Caco-2 (cell line): Measurements from ENCODE around the gene TBC1D8. TPM values are rescaled to one million over a fixed set of nuclear protein-coding genes. Genes with fewer than 3 reads are reported as not detected.

ENCODE experiments used
- BruUV-seq: library from RNA; stranded (reverse); fragments of 400-500 nt; replicated peaks from 2 replicates; lab custom pipeline; 2021; lab: Mats Ljungman, UMichigan
- CTCF ChIA-PET: fragments of 300-600 bp; sonication (Branson Sonifier 250); formaldehyde crosslinking; loops from one replicate; lab custom pipeline; 2022; ENCODE audit warnings: antibody characterized with exemption; lab: Charles Lee
- POLR2A ChIA-PET: fragments of 300-600 bp; sonication (Branson Sonifier 250); formaldehyde crosslinking; loops from one replicate; lab custom pipeline; 2022; ENCODE audit warnings: antibody characterized with exemption; lab: Charles Lee
- DNase-seq, 2 experiments: peaks; one replicate each; pipeline versions ENCODE4 v3.0.0 to v3.0.0-alpha.2; 2020 to 2022
- H3K27me3 ChIP-seq: replicated peaks from 2 replicates; pipeline ENCODE4 v1.6.0; 2011; ENCODE audit warnings: low read length; ENCODE audit not compliant: control insufficient read depth, insufficient read depth
- H3K36me3 ChIP-seq: 2 replicates; pipeline ENCODE4 v1.5.1; 2011; ENCODE audit warnings: low read length; ENCODE audit not compliant: control insufficient read depth, insufficient read depth
- H3K4me1 ChIP-seq: fragments of 250-450 bp; sonication (Bioruptor Pico); 2 replicates; pipeline ENCODE4 v1.5.1; 2020; ENCODE audit warnings: mild to moderate bottlenecking
- H3K4me3 ChIP-seq: 2 replicates; pipeline ENCODE4 v1.5.1; 2011; ENCODE audit warnings: low read depth, mild to moderate bottlenecking, control low read depth, low read length
- H3K9me3 ChIP-seq: fragments of 250-450 bp; sonication (Bioruptor Pico); 2 replicates; pipeline ENCODE4 v1.5.1; 2020; ENCODE audit warnings: mild to moderate bottlenecking, moderate library complexity
- H3K27ac Mint-ChIP-seq: one replicate; pipeline ENCODE4 v1.8.0; 2022; ENCODE audit warnings: mixed read lengths; ENCODE audit not compliant: unreplicated experiment
- H3K27me3 Mint-ChIP-seq: one replicate; pipeline ENCODE4 v1.8.0; 2022; ENCODE audit warnings: mixed read lengths; ENCODE audit not compliant: insufficient read depth, unreplicated experiment
- H3K36me3 Mint-ChIP-seq: one replicate; pipeline ENCODE4 v1.8.0; 2022; ENCODE audit warnings: mild to moderate bottlenecking, mixed read lengths; ENCODE audit not compliant: insufficient read depth, unreplicated experiment
- H3K4me1 Mint-ChIP-seq: one replicate; pipeline ENCODE4 v1.8.0; 2022; ENCODE audit warnings: low read depth, mixed read lengths; ENCODE audit not compliant: unreplicated experiment
- H3K4me3 Mint-ChIP-seq: one replicate; pipeline ENCODE4 v1.8.0; 2022; ENCODE audit warnings: mild to moderate bottlenecking, moderate library complexity, mixed read lengths; ENCODE audit not compliant: unreplicated experiment
- H3K9me3 Mint-ChIP-seq: one replicate; pipeline ENCODE4 v1.8.0; 2022; ENCODE audit warnings: mixed read lengths; ENCODE audit not compliant: unreplicated experiment
- CTCF ChIP-seq, 2 experiments: fragments of 200-600 bp in 1 of 2; IDR thresholded peaks; 1 replicate in 1 of 2; 2 replicates in 1 of 2; pipeline versions ENCODE4 v1.5.1 to v1.8.0; 2011 to 2022; ENCODE audit warnings: antibody characterized with exemption in 1 of 2, control low read depth in 1 of 2, inconsistent platforms in 1 of 2, low read depth in 1 of 2, low read length in 1 of 2, mild to moderate bottlenecking in 1 of 2, moderate library complexity in 1 of 2; ENCODE audit not compliant: insufficient read depth in 1 of 2, severe bottlenecking in 1 of 2, unreplicated experiment in 1 of 2
- intact Hi-C: fragments of 100-400 bp; cut with micrococcal nuclease; formaldehyde crosslinking; loops from one replicate; pipeline ENCODE4 v1.10.0; 2022; ENCODE audit not compliant: unreplicated experiment
- total RNA-seq: library from RNA; stranded (reverse); gene quantifications from 2 replicates; pipeline ENCODE4 v1.2.3, GENCODE V29; 2022

The TBC1D8 gene
- total RNA-seq, 1 experiment from 2014 or later = 29.5 TPM

GRCh38 chr2:100984892-100985307 is 166.3 kb downstream of the TBC1D8 start:
- peak; percentile 95 to 96 for TF ChIP-seq CTCF (IDR thresholded peaks at IDR 0.05; ENCODE audit: insufficient read depth in 1 of 2, low read depth in 1 of 2, low read length in 1 of 2, severe bottlenecking in 1 of 2, unreplicated experiment in 1 of 2)
- intact Hi-C loops = loop anchor here (1.0 to 5.0 kb wide), 7 partner anchors 101 to 390 kb away; no protein-coding TSS in a partner anchor
- H3K4me1 Mint-ChIP-seq = peaks cover 8% of the 10 kb centered on the region
- H3K27me3 Mint-ChIP-seq = no peaks in the 10 kb centered on the region
- Histone ChIP-seq H3K4me1 (peaks cover 16% of the 10 kb centered on the region), H3K36me3 (no peaks in the 10 kb centered on the region), H3K4me3 (no peak overlapping the region), H3K27me3 (no peaks in the 10 kb centered on the region), H3K9me3 (no peaks in the 10 kb centered on the region)
- no peak overlapping the region for H3K27ac Mint-ChIP-seq
- BruUV-seq = no TSS peak
- H3K36me3 Mint-ChIP-seq = no peaks in the 10 kb centered on the region
- peak; percentile 80 to 82 for DNase-seq
- H3K9me3 Mint-ChIP-seq = no peaks in the 10 kb centered on the region
- ChIA-PET CTCF (interaction anchor here (0.5 to 1.2 kb wide), 4 partner anchors 24 to 390 kb away, joined by 3 to 4 read pairs (median 3); no protein-coding TSS in a partner anchor), POLR2A (no interaction called here)
- H3K4me3 Mint-ChIP-seq = no peak overlapping the region

GRCh38 chr2:100983684-100984310 is 167.4 kb downstream of the TBC1D8 start:
- Mint-ChIP-seq H3K27ac (no peak overlapping the region), H3K4me3 (no peak overlapping the region), H3K4me1 (peaks cover 8% of the 10 kb centered on the region), H3K27me3 (no peaks in the 10 kb centered on the region), H3K9me3 (no peaks in the 10 kb centered on the region), H3K36me3 (no peaks in the 10 kb centered on the region)
- DNase-seq = no peak
- Histone ChIP-seq H3K4me3 (no peak overlapping the region), H3K9me3 (no peaks in the 10 kb centered on the region), H3K27me3 (no peaks in the 10 kb centered on the region), H3K4me1 (peaks cover 16% of the 10 kb centered on the region), H3K36me3 (no peaks in the 10 kb centered on the region)
- intact Hi-C loops = loop anchor here (1.0 to 2.0 kb wide), 3 partner anchors 99 to 388 kb away; no protein-coding TSS in a partner anchor
- ChIA-PET CTCF (interaction anchor here (0.6 to 1.0 kb wide), 3 partner anchors 254 to 380 kb away, joined by 3 to 5 read pairs (median 3); no protein-coding TSS in a partner anchor), POLR2A (no interaction called here)
- no TSS peak for BruUV-seq
- no peak for TF ChIP-seq CTCF (IDR thresholded peaks at IDR 0.05; ENCODE audit: insufficient read depth in 1 of 2, low read depth in 1 of 2, low read length in 1 of 2, severe bottlenecking in 1 of 2, unreplicated experiment in 1 of 2)

- ChIA-PET CTCF (interaction anchor here (0.6 to 1.0 kb wide), 3 partner anchors 105 to 361 kb away, joined by 3 to 4 read pairs (median 3); no protein-coding TSS in a partner anchor), POLR2A (no interaction called here)
- intact Hi-C loops = no loop called here
- H3K4me3 Mint-ChIP-seq = no peak overlapping the region
- H3K27me3 ChIP-seq = no peaks in the 10 kb centered on the region
- no peaks in the 10 kb centered on the region for H3K36me3 ChIP-seq
- no TSS peak for BruUV-seq
- H3K27ac Mint-ChIP-seq = no peak overlapping the region
- H3K4me1 Mint-ChIP-seq = peaks cover 8% of the 10 kb centered on the region
- no peaks in the 10 kb centered on the region for H3K9me3 ChIP-seq
- H3K4me1 ChIP-seq = peaks cover 16% of the 10 kb centered on the region
- no peak for TF ChIP-seq CTCF (IDR thresholded peaks at IDR 0.05; ENCODE audit: insufficient read depth in 1 of 2, low read depth in 1 of 2, low read length in 1 of 2, severe bottlenecking in 1 of 2, unreplicated experiment in 1 of 2)
- DNase-seq = no peak
- no peaks in the 10 kb centered on the region for H3K27me3 Mint-ChIP-seq
- H3K4me3 ChIP-seq = no peak overlapping the region
- H3K9me3 Mint-ChIP-seq = no peaks in the 10 kb centered on the region
- H3K36me3 Mint-ChIP-seq = no peaks in the 10 kb centered on the region
Measured at GRCh38 chr2:100983201-100983600, 168.0 kb downstream of the TBC1D8 start.
